ENCODE results near the gene TSGA10. TPM values are rescaled to one million over a fixed set of nuclear protein-coding genes. Genes with fewer than 3 reads are reported as not detected.

The TSGA10 gene
- total RNA-seq, 1 experiment from 2014 or later, result 6.6 TPM

DNA sequence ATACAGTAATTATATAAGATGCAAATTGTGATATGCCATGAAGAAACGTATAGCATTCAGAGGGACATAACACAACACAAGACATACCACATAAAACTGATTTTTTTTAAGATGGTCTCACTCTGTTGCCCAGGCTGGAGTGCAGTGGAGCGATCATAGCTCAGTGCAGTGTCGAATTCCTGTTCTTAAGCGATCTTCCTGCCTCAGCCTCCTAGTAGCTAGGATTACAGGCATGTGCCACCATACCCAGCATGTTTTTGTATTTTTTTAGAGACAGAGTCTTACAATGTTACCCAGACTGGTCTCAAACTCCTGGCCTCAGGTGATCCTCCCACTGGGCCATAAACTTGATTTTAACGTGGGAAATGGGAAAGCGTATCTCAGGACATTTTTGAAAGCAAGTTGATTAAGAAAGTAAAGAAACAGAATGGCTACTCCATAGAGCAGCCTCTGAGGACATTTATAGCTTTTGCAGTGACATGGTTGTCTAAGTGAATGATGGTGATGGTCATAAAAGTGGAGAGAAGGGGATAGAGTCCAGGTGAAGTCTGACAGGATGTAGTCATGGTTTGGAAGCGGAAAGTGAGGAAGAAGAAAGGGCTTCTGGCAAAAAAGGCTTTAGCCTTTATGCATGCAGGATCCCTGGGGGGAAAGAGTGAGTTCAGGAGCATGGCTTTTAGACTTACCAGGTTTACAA is 2.4 kb downstream of the TSGA10 start:
- intact Hi-C loops (cut with micrococcal nuclease), result loop anchor here (10.0 kb wide), 1 partner anchor 342 kb away; the partner anchor contains the start of gene REV1
- ChIA-PET RAD21 (ENCODE audit: low non-redundant PET in 1 of 2, low total read pairs in 2 of 2, uncharacterized antibody in 2 of 2, unreplicated experiment in 2 of 2) (no interaction called here), CTCF (no interaction called here), POLR2A (no interaction called here)
- Histone ChIP-seq H3K27ac (ENCODE audit: low read depth, low read length) (no peak overlapping the region), H3K4me2 (ENCODE audit: low read length) (no peak overlapping the region), H3K36me3 (ENCODE audit: control insufficient read depth in 1 of 2, insufficient read depth in 2 of 2, low read length in 2 of 2) (no peaks in the 10 kb centered on the region), H3K79me2 (ENCODE audit: insufficient read depth, low read length) (peaks cover 5% of the 10 kb centered on the region; the same call in 1 of the 2 replicates), H3K9me2 (ENCODE audit: insufficient read depth) (no peaks in the 10 kb centered on the region), H2AFZ (ENCODE audit: low read depth, low read length, poor library complexity, severe bottlenecking) (no peak overlapping the region), H3K9me3 (ENCODE audit: control insufficient read depth in 1 of 2, insufficient read depth in 1 of 2, low read depth in 1 of 2, low read length in 2 of 2) (no peaks in the 10 kb centered on the region), H3K4me3 (replicated peaks in 1 of 2; ENCODE audit: low read depth in 1 of 2, low read length in 2 of 2) (no peak overlapping the region), H4K20me1 (ENCODE audit: insufficient read depth) (no peaks in the 10 kb centered on the region), H3K9ac (ENCODE audit: low read length) (no peak overlapping the region), H3K4me1 (ENCODE audit: control insufficient read depth in 1 of 2, insufficient read depth in 2 of 2, low read length in 2 of 2) (peaks cover 13 to 15% of the 10 kb centered on the region in 2 experiments), H3K27me3 (ENCODE audit: insufficient read depth, low read length) (no peaks in the 10 kb centered on the region)
- no TSS peak for BruUV-seq (replicated peaks)
- DNase-seq (ENCODE audit: low read depth, low spot score) (no peak), ATAC-seq (no peak)
- TF ChIP-seq, protein P1, sequence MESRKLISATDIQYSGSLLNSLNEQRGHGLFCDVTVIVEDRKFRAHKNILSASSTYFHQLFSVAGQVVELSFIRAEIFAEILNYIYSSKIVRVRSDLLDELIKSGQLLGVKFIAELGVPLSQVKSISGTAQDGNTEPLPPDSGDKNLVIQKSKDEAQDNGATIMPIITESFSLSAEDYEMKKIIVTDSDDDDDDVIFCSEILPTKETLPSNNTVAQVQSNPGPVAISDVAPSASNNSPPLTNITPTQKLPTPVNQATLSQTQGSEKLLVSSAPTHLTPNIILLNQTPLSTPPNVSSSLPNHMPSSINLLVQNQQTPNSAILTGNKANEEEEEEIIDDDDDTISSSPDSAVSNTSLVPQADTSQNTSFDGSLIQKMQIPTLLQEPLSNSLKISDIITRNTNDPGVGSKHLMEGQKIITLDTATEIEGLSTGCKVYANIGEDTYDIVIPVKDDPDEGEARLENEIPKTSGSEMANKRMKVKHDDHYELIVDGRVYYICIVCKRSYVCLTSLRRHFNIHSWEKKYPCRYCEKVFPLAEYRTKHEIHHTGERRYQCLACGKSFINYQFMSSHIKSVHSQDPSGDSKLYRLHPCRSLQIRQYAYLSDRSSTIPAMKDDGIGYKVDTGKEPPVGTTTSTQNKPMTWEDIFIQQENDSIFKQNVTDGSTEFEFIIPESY (IDR thresholded peaks at IDR 0.05; ENCODE audit: extremely low read depth, insufficient replicate concordance, low read length), result no peak
- TF ChIP-seq ELF1 (IDR thresholded peaks at IDR 0.05; ENCODE audit: borderline replicate concordance, low read depth) (no peak), ZFX (IDR thresholded peaks at IDR 0.05) (no peak)

DNA sequence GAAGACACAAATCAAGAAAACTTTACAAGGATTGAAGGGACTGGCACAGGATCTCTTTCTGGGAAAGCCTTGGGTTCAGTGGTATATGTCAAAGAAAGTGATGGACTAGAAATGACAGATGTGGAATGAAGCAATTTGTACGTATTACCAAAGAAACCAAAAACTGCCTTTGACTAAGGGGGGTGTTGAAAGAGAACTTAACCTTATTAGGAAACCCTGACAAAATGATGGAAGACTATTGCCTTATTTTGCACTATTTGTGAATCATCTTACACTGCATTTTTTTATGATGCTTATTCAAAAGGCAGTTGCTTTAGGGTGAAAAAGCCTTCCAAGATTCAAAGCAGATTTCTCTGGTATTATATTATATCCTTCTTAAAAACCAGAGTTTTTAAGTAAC is 4.0 kb downstream of the TSGA10 start:
- intact Hi-C loops (cut with micrococcal nuclease), result loop anchor here (10.0 kb wide), 1 partner anchor 344 kb away; the partner anchor contains the start of gene REV1
- no peaks in the 10 kb centered on the region for H3K27me3 ChIP-seq (ENCODE audit: insufficient read depth, low read length)
- H3K9me2 ChIP-seq (ENCODE audit: insufficient read depth), result no peaks in the 10 kb centered on the region
- no peak overlapping the region for H2AFZ ChIP-seq (ENCODE audit: low read depth, low read length, poor library complexity, severe bottlenecking)
- H3K79me2 ChIP-seq (ENCODE audit: insufficient read depth, low read length), result peaks cover 4% of the 10 kb centered on the region; the same call in 1 of the 2 replicates
- H3K4me1 ChIP-seq (ENCODE audit: control insufficient read depth in 1 of 2, insufficient read depth in 2 of 2, low read length in 2 of 2), result peaks cover 9 to 12% of the 10 kb centered on the region in 2 experiments
- H3K9ac ChIP-seq (ENCODE audit: low read length), result no peak overlapping the region
- TF ChIP-seq TCF7L2 (IDR thresholded peaks at IDR 0.05; ENCODE audit: borderline replicate concordance, extremely low read depth, insufficient read depth, insufficient read length) (no peak), EZH2 (IDR thresholded peaks at IDR 0.05) (no peak), FOSL1 (IDR thresholded peaks at IDR 0.05; ENCODE audit: low read depth) (no peak), SIN3A (IDR thresholded peaks at IDR 0.05; ENCODE audit: low read depth) (no peak), YY1 (IDR thresholded peaks at IDR 0.05; ENCODE audit: extremely low read depth, insufficient replicate concordance, low read depth, low read length) (no peak), RAD21 (IDR thresholded peaks at IDR 0.05; ENCODE audit: low read depth) (no peak), SP1 (IDR thresholded peaks at IDR 0.05; ENCODE audit: low read depth) (no peak), SRF (IDR thresholded peaks at IDR 0.05; ENCODE audit: low read depth) (no peak)
- TF ChIP-seq, protein P2, sequence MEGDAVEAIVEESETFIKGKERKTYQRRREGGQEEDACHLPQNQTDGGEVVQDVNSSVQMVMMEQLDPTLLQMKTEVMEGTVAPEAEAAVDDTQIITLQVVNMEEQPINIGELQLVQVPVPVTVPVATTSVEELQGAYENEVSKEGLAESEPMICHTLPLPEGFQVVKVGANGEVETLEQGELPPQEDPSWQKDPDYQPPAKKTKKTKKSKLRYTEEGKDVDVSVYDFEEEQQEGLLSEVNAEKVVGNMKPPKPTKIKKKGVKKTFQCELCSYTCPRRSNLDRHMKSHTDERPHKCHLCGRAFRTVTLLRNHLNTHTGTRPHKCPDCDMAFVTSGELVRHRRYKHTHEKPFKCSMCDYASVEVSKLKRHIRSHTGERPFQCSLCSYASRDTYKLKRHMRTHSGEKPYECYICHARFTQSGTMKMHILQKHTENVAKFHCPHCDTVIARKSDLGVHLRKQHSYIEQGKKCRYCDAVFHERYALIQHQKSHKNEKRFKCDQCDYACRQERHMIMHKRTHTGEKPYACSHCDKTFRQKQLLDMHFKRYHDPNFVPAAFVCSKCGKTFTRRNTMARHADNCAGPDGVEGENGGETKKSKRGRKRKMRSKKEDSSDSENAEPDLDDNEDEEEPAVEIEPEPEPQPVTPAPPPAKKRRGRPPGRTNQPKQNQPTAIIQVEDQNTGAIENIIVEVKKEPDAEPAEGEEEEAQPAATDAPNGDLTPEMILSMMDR (IDR thresholded peaks at IDR 0.05 in 2 of 3, conservative IDR thresholded peaks at IDR 0.05 in 1 of 3; ENCODE audit: borderline replicate concordance in 1 of 3, insufficient read depth in 1 of 3, low read depth in 2 of 3, low read length in 2 of 3), result no peak
- TF ChIP-seq, protein P3, sequence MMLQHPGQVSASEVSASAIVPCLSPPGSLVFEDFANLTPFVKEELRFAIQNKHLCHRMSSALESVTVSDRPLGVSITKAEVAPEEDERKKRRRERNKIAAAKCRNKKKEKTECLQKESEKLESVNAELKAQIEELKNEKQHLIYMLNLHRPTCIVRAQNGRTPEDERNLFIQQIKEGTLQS (IDR thresholded peaks at IDR 0.05), result no peak
- ATAC-seq (no peak), DNase-seq (ENCODE audit: low read depth, low spot score) (no peak)
- RAD21 ChIA-PET (ENCODE audit: low non-redundant PET in 1 of 2, low total read pairs in 2 of 2, uncharacterized antibody in 2 of 2, unreplicated experiment in 2 of 2), result no interaction called here
- no peaks in the 10 kb centered on the region for H3K9me3 ChIP-seq (ENCODE audit: control insufficient read depth in 1 of 2, insufficient read depth in 1 of 2, low read depth in 1 of 2, low read length in 2 of 2)
- H3K27ac ChIP-seq (ENCODE audit: low read depth, low read length), result no peak overlapping the region
- no peak overlapping the region for H3K4me3 ChIP-seq (replicated peaks in 1 of 2; ENCODE audit: low read depth in 1 of 2, low read length in 2 of 2)
- H3K4me2 ChIP-seq (ENCODE audit: low read length), result no peak overlapping the region
- no peaks in the 10 kb centered on the region for H4K20me1 ChIP-seq (ENCODE audit: insufficient read depth)
- POLR2A ChIA-PET, result no interaction called here
- H3K36me3 ChIP-seq (ENCODE audit: control insufficient read depth in 1 of 2, insufficient read depth in 2 of 2, low read length in 2 of 2), result no peaks in the 10 kb centered on the region
- CTCF ChIA-PET, result no interaction called here
- no TSS peak for BruUV-seq (replicated peaks)

Data from HCT116 (cell line).